ENCODE data around the gene JCHAIN.
"Not testable (repeated sequence)": the region's sequence is repeated elsewhere in the genome, so short reads cannot be mapped to it uniquely, and the experiment has no call there.

JCHAIN gene

GRCh38 chr4:70688795-70689231 lies 22.5 kb upstream of the JCHAIN start:
- no peak for DNase-seq (ENCODE audit: low read depth in 2 of 2)

GRCh38 chr4:70687821-70688794 lies 21.8 kb upstream of the JCHAIN start, which contains the start of gene UTP3:
TSS of gene UTP3 (plus strand) at chr4:70688532. CDS start at chr4:70688678, 146 bp downstream.
- peak; percentile 85 to 87 for DNase-seq (ENCODE audit: low read depth in 2 of 2)

GRCh38 chr4:70687392-70687791 lies 21.1 kb upstream of the JCHAIN start:
- no peak for DNase-seq (ENCODE audit: low read depth in 2 of 2)

GRCh38 chr4:70682142-70682541 lies 15.8 kb upstream of the JCHAIN start:
- not testable (repeated sequence) for DNase-seq (ENCODE audit: low read depth in 2 of 2)

GRCh38 chr4:70681704-70682103 lies 15.4 kb upstream of the JCHAIN start:
- DNase-seq (ENCODE audit: low read depth in 2 of 2) = no peak

GRCh38 chr4:70680934-70681333 lies 14.6 kb upstream of the JCHAIN start:
- DNase-seq (ENCODE audit: low read depth in 2 of 2) = no peak

- DNase-seq (ENCODE audit: low read depth in 2 of 2) = no peak
These were observed 12.2 kb upstream of the JCHAIN start for GRCh38 chr4:70678383-70678999.

- no peak for DNase-seq (ENCODE audit: low read depth in 2 of 2)
These were observed 10.3 kb upstream of the JCHAIN start for GRCh38 chr4:70676554-70677090.

GRCh38 chr4:70674731-70675130 lies 8.4 kb upstream of the JCHAIN start:
- no peak for DNase-seq (ENCODE audit: low read depth in 2 of 2)

GRCh38 chr4:70674191-70674590 lies 7.9 kb upstream of the JCHAIN start:
- DNase-seq (ENCODE audit: low read depth in 2 of 2) = no peak

- no peak for DNase-seq (ENCODE audit: low read depth in 2 of 2)
These were observed 4.8 kb upstream of the JCHAIN start for GRCh38 chr4:70671091-70671490.

GRCh38 chr4:70670332-70671014 lies 4.2 kb upstream of the JCHAIN start:
- no peak for DNase-seq (ENCODE audit: low read depth in 2 of 2)

- no peak for DNase-seq (ENCODE audit: low read depth in 2 of 2)
These were observed 1.6 kb upstream of the JCHAIN start for GRCh38 chr4:70667740-70668535.

GRCh38 chr4:70661309-70661922 lies 4.9 kb downstream of the JCHAIN start:
- not testable (repeated sequence) for DNase-seq (ENCODE audit: low read depth in 2 of 2)

GRCh38 chr4:70660106-70660505 lies 6.2 kb downstream of the JCHAIN start:
- no peak for DNase-seq (ENCODE audit: low read depth in 2 of 2)

- no peak for DNase-seq (ENCODE audit: low read depth in 2 of 2)
These were observed 7.9 kb downstream of the JCHAIN start for GRCh38 chr4:70658418-70658817.

- DNase-seq (ENCODE audit: low read depth in 2 of 2) = no peak
These were observed 9.0 kb downstream of the JCHAIN start for GRCh38 chr4:70657326-70657725.

GRCh38 chr4:70654605-70655011 lies 11.7 kb downstream of the JCHAIN start:
- no peak for DNase-seq (ENCODE audit: low read depth in 2 of 2)

- no peak for DNase-seq (ENCODE audit: low read depth in 2 of 2)
These were observed 14.3 kb downstream of the JCHAIN start for GRCh38 chr4:70651864-70652506.

- DNase-seq (ENCODE audit: low read depth in 2 of 2) = not testable (repeated sequence)
These were observed 15.6 kb downstream of the JCHAIN start for GRCh38 chr4:70650741-70651140.

Measured in activated CD8-positive, alpha-beta memory T cell treated with anti-CD3 and anti-CD28 coated beads for 4 hours (primary cell).